Osteocyte (in vitro differentiated cells): ENCODE measurements around the gene CYP27B1. TPM values are rescaled to one million over a fixed set of nuclear protein-coding genes. Genes with fewer than 3 reads are reported as not detected.

Experiments used
- DNase-seq: peaks from one replicate; pipeline ENCODE4 v3.0.0; 2021; ENCODE audit warnings: mixed read lengths; ENCODE audit not compliant: unreplicated experiment; ENCODE audit errors: extremely low spot score
- H3K27ac Mint-ChIP-seq: one replicate; pipeline ENCODE4 v1.8.0; 2021; ENCODE audit warnings: mild to moderate bottlenecking, mixed read lengths; ENCODE audit not compliant: unreplicated experiment
- H3K27me3 Mint-ChIP-seq: one replicate; pipeline ENCODE4 v1.8.0; 2021; ENCODE audit warnings: mixed read lengths; ENCODE audit not compliant: unreplicated experiment
- H3K36me3 Mint-ChIP-seq: one replicate; pipeline ENCODE4 v1.8.0; 2021; ENCODE audit warnings: mixed read lengths; ENCODE audit not compliant: unreplicated experiment
- H3K4me1 Mint-ChIP-seq: one replicate; pipeline ENCODE4 v1.8.0; 2021; ENCODE audit warnings: mixed read lengths; ENCODE audit not compliant: unreplicated experiment
- H3K4me3 Mint-ChIP-seq: one replicate; pipeline ENCODE4 v1.8.0; 2021; ENCODE audit warnings: mild to moderate bottlenecking, moderate library complexity, mixed read lengths; ENCODE audit not compliant: unreplicated experiment
- H3K9me3 Mint-ChIP-seq: one replicate; pipeline ENCODE4 v1.8.0; 2021; ENCODE audit warnings: mixed read lengths; ENCODE audit not compliant: unreplicated experiment
- CTCF ChIP-seq: fragments of 200-600 bp; sonication (generic); IDR thresholded peaks from 2 replicates; pipeline ENCODE4 v1.5.0; 2021; ENCODE audit warnings: antibody characterized with exemption, mild to moderate bottlenecking, moderate library complexity
- total RNA-seq: library from RNA; stranded (reverse); gene quantifications from 2 replicates; pipeline ENCODE4 v1.2.1, GENCODE V29; 2021

Gene CYP27B1
- total RNA-seq, 1 donor from 2014 or later = 1.7 TPM

- Mint-ChIP-seq H3K36me3 (peaks cover 11% of the 10 kb centered on the region), H3K9me3 (no peaks in the 10 kb centered on the region), H3K4me3 (no peak overlapping the region), H3K4me1 (peaks cover 21% of the 10 kb centered on the region), H3K27ac (no peak overlapping the region), H3K27me3 (peaks cover 31% of the 10 kb centered on the region)
- TF ChIP-seq CTCF = no peak
- no peak for DNase-seq
Observed at GRCh38 chr12:57761391-57761998, 5.4 kb downstream of the CYP27B1 start.

- no peak for DNase-seq
- Mint-ChIP-seq H3K4me3 (no peak overlapping the region), H3K27ac (no peak overlapping the region), H3K9me3 (no peaks in the 10 kb centered on the region), H3K36me3 (peaks cover 11% of the 10 kb centered on the region), H3K4me1 (peaks cover 18% of the 10 kb centered on the region), H3K27me3 (peaks cover 25% of the 10 kb centered on the region)
- no peak for TF ChIP-seq CTCF
Observed at GRCh38 chr12:57760347-57760982, 6.4 kb downstream of the CYP27B1 start.

- no peak overlapping the region for H3K4me3 Mint-ChIP-seq
- peaks cover 16% of the 10 kb centered on the region for H3K27me3 Mint-ChIP-seq
- H3K4me1 Mint-ChIP-seq = peaks cover 16% of the 10 kb centered on the region
- TF ChIP-seq CTCF = peak; percentile 49
- no peak for DNase-seq
- no peak overlapping the region for H3K27ac Mint-ChIP-seq
- peaks cover 11% of the 10 kb centered on the region for H3K36me3 Mint-ChIP-seq
- no peaks in the 10 kb centered on the region for H3K9me3 Mint-ChIP-seq
Observed at GRCh38 chr12:57759360-57759980, 7.4 kb downstream of the CYP27B1 start.

- Mint-ChIP-seq H3K4me3 (no peak overlapping the region), H3K36me3 (peaks cover 11% of the 10 kb centered on the region), H3K27ac (no peak overlapping the region), H3K9me3 (no peaks in the 10 kb centered on the region), H3K27me3 (peaks cover 9% of the 10 kb centered on the region), H3K4me1 (peaks cover 18% of the 10 kb centered on the region)
- TF ChIP-seq CTCF = no peak
- no peak for DNase-seq
Observed at GRCh38 chr12:57758552-57759359, 8.1 kb downstream of the CYP27B1 start.
